Left lung (tissue), 10 donors: ENCODE measurements around the gene OBSL1. TPM values are rescaled to one million over a fixed set of nuclear protein-coding genes. Genes with fewer than 3 reads are reported as not detected.
A peak's percentile ranks its signal among the peaks of the same experiment; 100 is the strongest.

Experiments used
- ATAC-seq: fragments of 200-7000 bp; cut with Tn5 transposase; one replicate; pipeline ENCODE4 v1.9.1; 2020; ENCODE audit warnings: moderate library complexity
- DNase-seq, 4 donors: peaks; one replicate each; pipeline ENCODE4 v3.0.0-alpha.2; 2013 to 2020
- H3K27ac ChIP-seq, 2 donors: fragments of 200-600 bp; sonication (generic) in 1 of 2; one replicate each; pipeline versions ENCODE4 v1.5.0 to v1.8.0; 2020 to 2021
- H3K27me3 ChIP-seq, 2 donors: fragments of 200-600 bp; sonication (generic) in 1 of 2; one replicate each; pipeline versions ENCODE4 v1.5.0 to v1.8.0; 2020 to 2021
- H3K36me3 ChIP-seq, 2 donors: fragments of 200-600 bp; sonication (generic) in 1 of 2; one replicate each; pipeline versions ENCODE4 v1.5.0 to v1.8.0; 2020 to 2021
- H3K4me1 ChIP-seq, 2 donors: fragments of 200-600 bp; one replicate each; pipeline ENCODE4 v1.8.0; 2021
- H3K4me3 ChIP-seq, 2 donors: fragments of 200-600 bp; sonication (generic) in 1 of 2; one replicate each; pipeline versions ENCODE4 v1.5.0 to v1.8.0; 2020 to 2021; ENCODE audit warnings: mild to moderate bottlenecking in 1 of 2
- H3K9me3 ChIP-seq, 2 donors: fragments of 200-600 bp; sonication (generic) in 1 of 2; one replicate each; pipeline versions ENCODE4 v1.5.0 to v1.8.0; 2020 to 2021
- intact Hi-C, 2 donors: fragments of 100-400 bp; cut with DNase I; formaldehyde crosslinking; loops; one replicate each; pipeline versions ENCODE4 v1.11.2 to v1.14.2; 2022
- polyA plus RNA-seq, 6 donors: library from polyadenylated mRNA; unstranded; fragments of 120-200 nt; gene quantifications; one replicate each; pipeline ENCODE4 v1.2.1, GENCODE V29; 2013; ENCODE audit not compliant: insufficient read length in 6 of 6
- total RNA-seq, 2 donors: library from RNA; stranded (reverse); fragmentation: NEBNext Ultra II Directional; extraction: Animal tissue kit (Norgen Biotek cat#: 25700); gene quantifications; one replicate each; pipeline ENCODE4 v1.2.1, GENCODE V29; 2021
- TF ChIP-seq, protein P1 (sequence below), 2 donors: fragments of 200-600 bp; sonication (generic) in 1 of 2; IDR thresholded peaks; one replicate each; pipeline versions ENCODE4 v1.5.0 to v1.8.0; 2021; ENCODE audit warnings: antibody characterized with exemption in 2 of 2
- donor health status: DM: no; HTN: yes; CAD: no.
- donor health status: DM: no; HTN: no; CAD: no.

Gene OBSL1
- total and polyA plus RNA-seq, 8 donors: 43.4 to 143 (median 128) TPM

DNA sequence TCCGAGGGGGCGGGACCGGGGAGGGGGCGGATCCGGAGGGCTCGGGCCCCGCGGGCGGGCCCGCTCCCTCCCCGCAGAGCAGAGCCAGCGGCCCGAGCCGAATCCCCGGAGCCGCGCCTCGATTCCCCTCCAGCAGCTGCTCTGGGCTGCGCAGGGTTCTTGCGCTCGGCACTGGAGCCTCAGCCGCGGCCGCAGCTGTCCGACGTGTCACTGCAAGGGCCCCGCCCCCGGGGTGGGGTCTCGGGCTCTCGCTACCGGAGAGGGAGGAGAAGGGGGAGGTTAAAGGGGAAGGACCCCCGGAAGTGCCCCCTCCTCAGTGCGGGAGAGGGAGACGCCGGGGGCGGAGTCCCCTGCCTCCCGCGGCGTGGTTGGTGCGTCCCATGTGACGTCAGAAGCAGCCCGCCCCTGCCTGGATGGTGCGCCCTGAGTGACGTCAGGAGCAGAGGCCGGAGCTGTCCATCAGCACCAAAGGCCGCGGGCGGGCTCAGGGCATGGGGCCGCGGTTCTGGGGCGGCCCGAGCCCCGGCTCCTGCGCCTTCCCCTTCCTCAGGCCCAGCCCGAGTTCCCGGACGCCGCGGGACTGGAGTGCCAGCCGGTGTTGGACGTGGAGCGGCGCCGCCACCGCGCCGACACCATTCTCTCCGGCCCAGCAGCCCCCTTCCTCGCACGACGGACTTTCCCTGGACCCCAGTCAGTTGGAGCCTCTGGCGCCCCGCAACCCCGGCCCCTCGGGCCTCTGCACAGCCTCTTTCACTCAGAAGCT is 27.6 kb downstream of the OBSL1 start, which contains the start of the genes CHPF and TMEM198:
Gene CHPF (minus strand): TSS at position 214 of the 763 bp plus-strand sequence. CDS start 271 bp downstream, outside the sequence.
Gene TMEM198 (plus strand): TSS at position 433 of the 763 bp plus-strand sequence. CDS start 700 bp downstream, outside the sequence.
- no peaks in the 10 kb centered on the region for H3K9me3 ChIP-seq
- H3K27me3 ChIP-seq: peaks cover 0 to 87% of the 10 kb centered on the region in 2 donors
- ATAC-seq: peak; percentile 93
- H3K4me1 ChIP-seq: peaks cover 8 to 33% of the 10 kb centered on the region in 2 donors
- intact Hi-C loops: loop anchor here in 1 of 2 donors (5.0 kb wide), 1 partner anchor 99 kb away; no protein-coding TSS in a partner anchor
- peak; percentile 98 to 99 (median 98) for DNase-seq
- peaks cover 0 to 26% of the 10 kb centered on the region in 2 donors for H3K36me3 ChIP-seq
- peak within 1 kb of the TSS; percentile 81 to 92 for H3K27ac ChIP-seq
- H3K4me3 ChIP-seq: peak within 1 kb of the TSS; percentile 69 to 75
- TF ChIP-seq, protein P1, sequence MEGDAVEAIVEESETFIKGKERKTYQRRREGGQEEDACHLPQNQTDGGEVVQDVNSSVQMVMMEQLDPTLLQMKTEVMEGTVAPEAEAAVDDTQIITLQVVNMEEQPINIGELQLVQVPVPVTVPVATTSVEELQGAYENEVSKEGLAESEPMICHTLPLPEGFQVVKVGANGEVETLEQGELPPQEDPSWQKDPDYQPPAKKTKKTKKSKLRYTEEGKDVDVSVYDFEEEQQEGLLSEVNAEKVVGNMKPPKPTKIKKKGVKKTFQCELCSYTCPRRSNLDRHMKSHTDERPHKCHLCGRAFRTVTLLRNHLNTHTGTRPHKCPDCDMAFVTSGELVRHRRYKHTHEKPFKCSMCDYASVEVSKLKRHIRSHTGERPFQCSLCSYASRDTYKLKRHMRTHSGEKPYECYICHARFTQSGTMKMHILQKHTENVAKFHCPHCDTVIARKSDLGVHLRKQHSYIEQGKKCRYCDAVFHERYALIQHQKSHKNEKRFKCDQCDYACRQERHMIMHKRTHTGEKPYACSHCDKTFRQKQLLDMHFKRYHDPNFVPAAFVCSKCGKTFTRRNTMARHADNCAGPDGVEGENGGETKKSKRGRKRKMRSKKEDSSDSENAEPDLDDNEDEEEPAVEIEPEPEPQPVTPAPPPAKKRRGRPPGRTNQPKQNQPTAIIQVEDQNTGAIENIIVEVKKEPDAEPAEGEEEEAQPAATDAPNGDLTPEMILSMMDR (IDR thresholded peaks at IDR 0.05): no peak

- TF ChIP-seq, protein P1 (IDR thresholded peaks at IDR 0.05): no peak
- Histone ChIP-seq H3K27ac (peak overlapping the region; percentile 81 to 92), H3K36me3 (peaks cover 0 to 31% of the 10 kb centered on the region in 2 donors), H3K4me1 (peaks cover 8 to 33% of the 10 kb centered on the region in 2 donors), H3K9me3 (no peaks in the 10 kb centered on the region), H3K4me3 (peak overlapping the region; percentile 69 to 75), H3K27me3 (peaks cover 0 to 91% of the 10 kb centered on the region in 2 donors)
- ATAC-seq (peak; percentile 37), DNase-seq (no peak)
- intact Hi-C loops: loop anchor here in 1 of 2 donors (5.0 kb wide), 1 partner anchor 99 kb away; no protein-coding TSS in a partner anchor
Observed at GRCh38 chr2:219542931-219543595, 28.3 kb downstream of the OBSL1 start.

DNA sequence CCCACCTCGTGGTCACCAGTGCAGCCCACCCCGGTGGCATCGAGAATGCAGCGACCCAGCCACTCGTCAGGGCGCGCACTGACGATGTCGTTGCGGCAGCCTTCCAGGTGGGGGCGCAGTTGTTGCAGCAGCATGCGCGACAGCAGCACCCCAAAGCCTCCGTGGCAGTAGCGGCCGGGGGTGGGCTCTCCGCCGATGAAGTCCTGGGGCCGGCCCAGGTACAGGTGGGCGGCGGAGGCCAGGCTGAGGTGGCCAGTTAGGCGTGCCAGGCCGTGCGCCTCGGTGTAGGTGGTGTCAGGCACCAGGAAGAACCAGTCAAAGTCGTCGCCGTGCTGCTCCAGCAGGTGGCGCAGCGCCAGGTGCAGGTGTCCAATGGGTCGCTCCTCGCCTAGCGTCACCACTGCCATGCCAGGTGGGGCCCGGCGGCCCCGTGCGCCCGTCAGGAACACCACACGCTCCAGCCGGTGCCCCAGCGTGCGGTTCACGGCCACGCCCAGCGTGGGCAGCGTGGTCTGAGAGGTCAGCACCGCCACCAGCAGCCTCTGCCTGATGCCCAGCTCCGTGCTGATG is 29.6 kb downstream of the OBSL1 start:
- Histone ChIP-seq H3K27me3 (peaks cover 0 to 97% of the 10 kb centered on the region in 2 donors), H3K36me3 (peaks cover 0 to 31% of the 10 kb centered on the region in 2 donors), H3K27ac (no peak overlapping the region), H3K9me3 (no peaks in the 10 kb centered on the region), H3K4me3 (peak overlapping the region in 1 of 2 donors; percentile 69), H3K4me1 (peaks cover 8 to 33% of the 10 kb centered on the region in 2 donors)
- intact Hi-C loops: loop anchor here in 1 of 2 donors (5.0 kb wide), 1 partner anchor 101 kb away; no protein-coding TSS in a partner anchor
- ATAC-seq (peak; percentile 58), DNase-seq (peak in 3 of 4 donors; percentile 84 to 93 (median 85))
- TF ChIP-seq, protein P1 (IDR thresholded peaks at IDR 0.05): peak; percentile 84 to 87

DNA sequence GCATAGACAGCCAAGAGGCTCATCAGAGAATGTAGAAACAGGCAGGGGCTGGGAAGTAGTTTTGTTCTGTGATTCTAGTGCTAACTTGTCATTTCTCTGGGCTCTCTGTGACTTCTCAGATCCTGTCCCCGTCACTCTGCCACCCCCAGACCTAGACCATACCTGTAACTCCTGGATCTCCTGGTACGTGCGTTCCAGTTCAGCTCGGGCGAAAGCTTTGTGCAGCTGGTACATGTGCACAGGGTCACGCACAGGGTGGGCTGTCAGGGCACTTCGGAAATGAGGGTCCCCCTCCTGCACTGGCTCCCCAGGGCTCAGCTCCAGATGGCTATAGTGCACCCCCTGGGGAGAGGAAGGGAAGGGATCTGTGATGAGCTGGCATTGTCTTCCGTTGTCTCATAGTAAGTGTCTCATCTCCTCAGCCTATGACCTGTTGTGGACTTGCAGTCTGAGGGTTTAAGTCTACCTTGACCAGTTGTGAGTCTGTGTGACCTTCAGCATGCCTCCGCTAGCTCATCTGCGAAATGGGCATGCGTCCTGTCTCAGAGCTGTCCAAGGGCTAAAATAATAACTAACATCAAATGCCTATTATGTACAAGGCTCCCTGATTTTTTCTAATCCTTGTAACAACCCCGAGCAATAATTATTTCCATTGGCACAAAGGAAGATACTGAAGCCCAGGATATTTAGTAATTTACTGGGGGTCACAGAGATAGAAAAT is 30.4 kb downstream of the OBSL1 start:
- no peak for ATAC-seq
- Histone ChIP-seq H3K36me3 (peaks cover 0 to 31% of the 10 kb centered on the region in 2 donors), H3K27me3 (peaks cover 0 to 95% of the 10 kb centered on the region in 2 donors), H3K4me3 (no peak overlapping the region), H3K4me1 (peaks cover 8 to 33% of the 10 kb centered on the region in 2 donors), H3K9me3 (no peaks in the 10 kb centered on the region), H3K27ac (no peak overlapping the region)
- intact Hi-C loops: loop anchor here in 1 of 2 donors (5.0 kb wide), 1 partner anchor 101 kb away; no protein-coding TSS in a partner anchor
- TF ChIP-seq, protein P1 (IDR thresholded peaks at IDR 0.05): no peak
- no peak for DNase-seq
